Common myeloid progenitor, CD34-positive (primary cell): ENCODE data around the gene NLGN4X.

Experiments used
- CTCF ChIA-PET: fragments of 350-600 bp; sonication (Branson Sonifier 250); formaldehyde crosslinking; loops from one replicate; lab custom pipeline; 2021; ENCODE audit warnings: antibody characterized with exemption; lab: Charles Lee
- POLR2A ChIA-PET: fragments of 350-600 bp; sonication (Branson Sonifier 250); formaldehyde crosslinking; loops from one replicate; lab custom pipeline; 2021; ENCODE audit warnings: antibody characterized with exemption; lab: Charles Lee
- DNase-seq, 3 donors: peaks; one replicate each; pipeline versions ENCODE4 v3.0.0 to v3.0.0-alpha.2; 2013
- H3K27ac ChIP-seq, 2 experiments: 1 replicate in 1 of 2; 2 replicates in 1 of 2; pipeline ENCODE4 v1.7.0; 2013; ENCODE audit warnings: inconsistent platforms in 2 of 2, low read length in 2 of 2, mild to moderate bottlenecking in 2 of 2, low read depth in 1 of 2, moderate library complexity in 1 of 2; ENCODE audit not compliant: severe bottlenecking in 2 of 2, insufficient read depth in 1 of 2, poor library complexity in 1 of 2
- H3K27me3 ChIP-seq, 5 experiments: replicated peaks in 2 of 5; 1 replicate in 3 of 5; 2 replicates in 2 of 5; pipeline versions ENCODE4 v1.6.1 to v1.7.0; 2013; ENCODE audit warnings: low read length in 4 of 5, mild to moderate bottlenecking in 2 of 5, moderate library complexity in 2 of 5, inconsistent platforms in 1 of 5; ENCODE audit not compliant: insufficient read depth in 5 of 5, control insufficient read depth in 4 of 5
- H3K36me3 ChIP-seq, 4 experiments: 1 replicate in 2 of 4; 2 replicates in 2 of 4; pipeline versions ENCODE4 v1.6.1 to v1.7.0; 2013; ENCODE audit warnings: low read length in 3 of 4, control low read depth in 1 of 4, mild to moderate bottlenecking in 1 of 4; ENCODE audit not compliant: control insufficient read depth in 4 of 4, insufficient read depth in 4 of 4
- H3K4me1 ChIP-seq, 4 experiments: 1 replicate in 3 of 4; 2 replicates in 1 of 4; pipeline versions ENCODE4 v1.6.1 to v1.7.1; 2013; ENCODE audit warnings: low read length in 3 of 4, mild to moderate bottlenecking in 3 of 4, control low read depth in 1 of 4, inconsistent platforms in 1 of 4, moderate library complexity in 1 of 4; ENCODE audit not compliant: control insufficient read depth in 4 of 4, insufficient read depth in 4 of 4; ENCODE audit errors: control extremely low read depth in 1 of 4
- H3K4me3 ChIP-seq, 7 experiments: 1 replicate in 4 of 7; 2 replicates in 3 of 7; pipeline versions ENCODE4 v1.5.1 to v1.7.0; 2013; ENCODE audit warnings: mild to moderate bottlenecking in 7 of 7, low read length in 6 of 7, moderate library complexity in 6 of 7, inconsistent platforms in 2 of 7, low read depth in 2 of 7, control low read depth in 1 of 7; ENCODE audit not compliant: insufficient read depth in 4 of 7, control insufficient read depth in 1 of 7; ENCODE audit errors: extremely low read depth in 1 of 7
- H3K9me3 ChIP-seq, 5 experiments: 1 replicate in 4 of 5; 2 replicates in 1 of 5; pipeline versions ENCODE4 v1.6.1 to v1.7.1; 2013; ENCODE audit warnings: low read length in 4 of 5, mild to moderate bottlenecking in 2 of 5, inconsistent platforms in 1 of 5, low read depth in 1 of 5, moderate library complexity in 1 of 5; ENCODE audit not compliant: control insufficient read depth in 4 of 5, insufficient read depth in 2 of 5; ENCODE audit errors: control extremely low read depth in 1 of 5
- WGBS: methylation state at CpG from one replicate; pipeline ENCODE4 v1.1.5; 2013; ENCODE audit not compliant: insufficient coverage; 5-methylcytosine and 5-hydroxymethylcytosine counted together

The NLGN4X gene

DNA sequence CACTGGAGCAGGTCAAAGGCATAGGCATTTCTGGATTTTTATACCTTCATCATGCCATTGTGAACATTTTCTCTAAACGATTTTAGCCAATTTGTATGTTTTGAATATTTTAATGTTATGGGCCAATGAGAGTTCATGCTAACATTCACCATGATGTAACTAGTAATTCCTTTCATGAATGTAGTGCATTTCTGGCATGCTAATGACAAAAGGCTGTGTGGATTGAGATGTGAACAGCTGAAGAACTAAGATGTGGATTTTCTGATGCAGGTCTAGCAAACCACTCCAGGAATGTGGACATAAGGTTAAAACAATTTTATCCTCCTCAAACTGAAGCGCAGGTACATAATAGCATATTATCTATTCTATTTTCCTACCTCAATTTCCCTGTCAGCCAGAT, 269.4 kb downstream of the NLGN4X start:
- H3K4me3 ChIP-seq, result no peak overlapping the region
- CTCF ChIA-PET, result no interaction called here
- no peaks in the 10 kb centered on the region for H3K36me3 ChIP-seq
- DNase-seq, result no peak
- H3K27me3 ChIP-seq, result no peaks in the 10 kb centered on the region
- POLR2A ChIA-PET, result no interaction called here
- H3K27ac ChIP-seq, result no peak overlapping the region
- WGBS, result 100% methylated on average over 1 of the region's 2 CpGs
- H3K9me3 ChIP-seq, result no peaks in the 10 kb centered on the region
- H3K4me1 ChIP-seq, result no peaks in the 10 kb centered on the region

DNA sequence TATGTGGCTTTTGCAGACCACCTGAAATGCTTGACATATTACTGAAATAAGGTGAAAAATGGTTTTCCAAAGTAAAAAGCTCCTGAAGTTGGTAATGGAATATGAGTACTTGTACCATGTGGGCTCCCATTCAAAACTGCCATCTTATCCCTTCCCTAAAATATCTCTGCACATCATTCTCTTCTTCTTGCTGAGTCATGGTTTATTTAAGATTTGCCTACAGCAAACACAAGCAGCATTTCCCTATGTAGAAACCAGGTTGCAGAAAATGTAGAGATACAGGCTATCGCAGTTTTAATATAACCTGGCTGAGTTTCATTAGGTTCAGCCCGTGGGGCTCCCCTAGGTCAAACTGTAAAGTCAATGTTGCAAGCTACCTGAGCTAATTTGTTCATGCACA, 270.1 kb downstream of the NLGN4X start:
- H3K36me3 ChIP-seq, result no peaks in the 10 kb centered on the region
- CTCF ChIA-PET, result no interaction called here
- 100% methylated on average over 1 of the region's 2 CpGs for WGBS
- no peak for DNase-seq
- H3K4me1 ChIP-seq, result no peaks in the 10 kb centered on the region
- POLR2A ChIA-PET, result no interaction called here
- no peak overlapping the region for H3K4me3 ChIP-seq
- H3K9me3 ChIP-seq, result no peaks in the 10 kb centered on the region
- H3K27ac ChIP-seq, result no peak overlapping the region
- H3K27me3 ChIP-seq, result no peaks in the 10 kb centered on the region

DNA sequence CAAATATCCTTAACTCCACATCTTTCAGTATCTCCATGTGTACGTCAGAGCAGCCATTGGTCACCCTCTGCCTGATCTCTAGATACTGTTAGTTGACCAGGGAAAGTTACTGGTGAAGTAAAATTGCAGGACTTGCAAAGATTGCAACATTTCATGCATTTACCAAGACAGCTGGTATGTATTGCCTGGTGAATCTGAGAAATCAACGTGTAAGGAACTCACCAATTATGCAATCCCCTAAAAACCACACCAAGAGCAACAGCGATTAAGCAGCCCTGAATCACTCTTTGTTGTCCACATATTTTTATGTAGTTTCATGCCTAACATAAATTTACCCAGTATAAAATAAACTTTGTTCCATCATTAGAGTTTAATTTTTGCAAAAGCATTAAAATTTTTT, 271.2 kb downstream of the NLGN4X start:
- Histone ChIP-seq H3K27ac (no peak overlapping the region), H3K4me3 (no peak overlapping the region), H3K4me1 (no peaks in the 10 kb centered on the region), H3K9me3 (no peaks in the 10 kb centered on the region), H3K36me3 (no peaks in the 10 kb centered on the region), H3K27me3 (no peaks in the 10 kb centered on the region)
- no peak for DNase-seq
- ChIA-PET POLR2A (no interaction called here), CTCF (no interaction called here)
- WGBS, result 67% methylated on average over 3 of the region's 3 CpGs

DNA sequence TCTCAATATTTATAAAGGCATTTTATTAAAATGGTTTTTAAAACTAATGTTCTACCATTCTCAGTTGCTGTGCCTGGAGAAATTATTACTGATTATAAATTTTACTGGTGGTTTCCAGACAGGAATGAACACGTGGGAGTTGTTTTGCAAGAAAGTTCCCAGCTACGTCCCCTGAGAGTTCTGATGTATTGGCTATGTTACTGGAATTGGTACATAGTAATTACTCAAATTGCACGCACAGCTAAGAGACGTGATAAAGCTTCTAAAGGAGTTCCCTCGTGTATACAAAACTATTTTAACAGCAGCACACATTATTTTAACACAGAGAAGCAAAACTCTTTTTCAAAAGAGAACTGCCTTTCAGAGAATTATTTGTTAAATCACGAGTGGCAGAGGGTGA, 292.2 kb downstream of the NLGN4X start:
- Histone ChIP-seq H3K36me3 (no peaks in the 10 kb centered on the region), H3K27me3 (no peaks in the 10 kb centered on the region), H3K27ac (no peak overlapping the region), H3K9me3 (no peaks in the 10 kb centered on the region), H3K4me3 (no peak overlapping the region), H3K4me1 (no peaks in the 10 kb centered on the region)
- ChIA-PET POLR2A (no interaction called here), CTCF (no interaction called here)
- no peak for DNase-seq
- 82% methylated on average over 3 of the region's 6 CpGs for WGBS

DNA sequence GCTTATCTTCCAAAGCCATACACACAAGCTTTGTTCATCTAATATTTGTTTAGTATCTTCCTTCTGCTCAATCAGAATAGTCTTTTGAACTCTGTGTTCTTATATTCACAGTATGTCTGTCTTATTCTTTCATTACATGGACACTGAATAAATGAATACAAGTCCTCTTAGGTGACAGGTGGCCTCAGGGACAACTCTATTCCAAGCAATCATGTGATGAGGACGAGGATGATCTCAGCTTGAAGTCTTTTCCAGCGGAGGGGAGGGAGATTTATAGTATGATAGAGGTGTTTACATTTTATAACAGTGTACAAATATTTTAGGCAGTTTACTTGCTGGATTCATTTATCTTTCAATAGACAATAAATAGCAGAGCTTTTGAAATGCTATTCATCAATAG, 300.4 kb downstream of the NLGN4X start:
- no peaks in the 10 kb centered on the region for H3K4me1 ChIP-seq
- H3K9me3 ChIP-seq, result no peaks in the 10 kb centered on the region
- H3K4me3 ChIP-seq, result no peak overlapping the region
- no peaks in the 10 kb centered on the region for H3K27me3 ChIP-seq
- H3K27ac ChIP-seq, result no peak overlapping the region
- ChIA-PET CTCF (no interaction called here), POLR2A (no interaction called here)
- WGBS, result no CpG with 5 or more reads among the region's 2 CpGs
- no peaks in the 10 kb centered on the region for H3K36me3 ChIP-seq
- DNase-seq, result no peak

DNA sequence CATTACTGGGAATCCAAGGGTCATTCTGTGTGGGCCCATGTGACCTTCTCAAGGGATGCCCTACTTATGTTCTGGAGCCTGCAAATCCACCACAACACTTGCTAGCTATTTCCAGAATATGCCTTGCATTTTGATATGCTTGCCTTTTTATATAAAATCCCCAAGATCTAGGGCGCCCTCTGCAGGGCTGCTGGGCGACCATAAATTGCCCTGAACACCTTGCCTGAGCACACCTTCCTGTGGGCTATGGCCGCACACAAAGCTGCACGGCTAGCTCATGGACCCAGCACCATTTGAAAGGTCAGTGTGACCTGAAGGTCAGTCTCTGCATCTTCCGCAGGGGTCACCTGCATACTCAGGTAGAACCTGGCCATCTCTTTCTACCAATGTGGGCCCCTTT, 311.7 kb downstream of the NLGN4X start:
- WGBS, result 87% methylated on average over 5 of the region's 5 CpGs
- Histone ChIP-seq H3K9me3 (peaks cover 0 to 2% (median 0%) of the 10 kb centered on the region in 5 experiments), H3K27me3 (no peaks in the 10 kb centered on the region), H3K4me1 (no peaks in the 10 kb centered on the region), H3K4me3 (no peak overlapping the region), H3K36me3 (no peaks in the 10 kb centered on the region), H3K27ac (no peak overlapping the region)
- ChIA-PET POLR2A (no interaction called here), CTCF (no interaction called here)
- peak in 1 of 3 donors; percentile 8 for DNase-seq

DNA sequence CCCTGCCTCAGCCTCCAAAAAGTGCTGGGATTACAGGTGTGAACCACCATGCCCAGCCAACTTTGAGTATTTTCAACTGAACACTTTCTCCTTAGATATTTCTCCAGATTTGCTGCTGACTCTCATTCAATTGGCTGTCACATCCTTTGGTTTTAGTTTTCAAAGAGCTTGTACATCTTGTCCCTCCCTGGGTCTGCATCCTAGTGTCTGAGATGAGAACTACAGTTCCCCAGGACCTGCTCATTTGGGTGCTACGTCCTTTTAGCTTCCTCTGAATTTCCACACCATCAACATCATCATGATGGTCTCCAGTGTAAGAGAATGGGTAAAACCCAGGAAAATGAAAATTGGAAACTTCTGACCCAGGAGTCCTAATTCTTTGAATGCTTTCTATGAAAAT, 312.9 kb downstream of the NLGN4X start:
- WGBS, result no CpG with 5 or more reads among the region's 1 CpG
- POLR2A ChIA-PET, result no interaction called here
- DNase-seq, result no peak
- H3K4me1 ChIP-seq, result no peaks in the 10 kb centered on the region
- no peaks in the 10 kb centered on the region for H3K27me3 ChIP-seq
- CTCF ChIA-PET, result no interaction called here
- H3K9me3 ChIP-seq, result peaks cover 0 to 4% (median 0%) of the 10 kb centered on the region in 5 experiments
- H3K36me3 ChIP-seq, result no peaks in the 10 kb centered on the region
- H3K27ac ChIP-seq, result no peak overlapping the region
- no peak overlapping the region for H3K4me3 ChIP-seq
